IPS-20b (cell line): ENCODE data around the gene GRIN3A.

ENCODE experiments used
- H3K27ac ChIP-seq: one replicate; pipeline ENCODE4 v1.5.1; 2013; ENCODE audit warnings: low read length
- H3K27me3 ChIP-seq: 2 replicates; pipeline ENCODE4 v1.6.1; 2013; ENCODE audit warnings: mild to moderate bottlenecking, low read length, inconsistent platforms; ENCODE audit not compliant: insufficient read depth
- H3K36me3 ChIP-seq: 2 replicates; pipeline ENCODE4 v1.6.1; 2013; ENCODE audit warnings: low read depth, mild to moderate bottlenecking, inconsistent platforms, low read length, moderate library complexity; ENCODE audit not compliant: insufficient read depth
- H3K4me1 ChIP-seq: 2 replicates; pipeline ENCODE4 v1.6.1; 2013; ENCODE audit warnings: mild to moderate bottlenecking, control low read depth, inconsistent platforms, low read length, moderate library complexity; ENCODE audit not compliant: insufficient read depth
- H3K4me3 ChIP-seq: 2 replicates; pipeline ENCODE4 v1.5.1; 2013; ENCODE audit warnings: mild to moderate bottlenecking, low read length, inconsistent platforms
- H3K9ac ChIP-seq: 2 replicates; pipeline ENCODE4 v1.6.1; 2013; ENCODE audit warnings: low read depth, mild to moderate bottlenecking, inconsistent platforms, low read length, moderate library complexity
- H3K9me3 ChIP-seq: 2 replicates; pipeline ENCODE4 v1.6.1; 2013; ENCODE audit warnings: mild to moderate bottlenecking, low read depth, low read length, inconsistent platforms; ENCODE audit not compliant: insufficient read depth

The GRIN3A gene

GRCh38 chr9:101629636-101630035, 108.8 kb downstream of the GRIN3A start:
- H3K4me3 ChIP-seq = no peak overlapping the region

GRCh38 chr9:101628173-101628572, 110.3 kb downstream of the GRIN3A start:
- no peaks in the 10 kb centered on the region for H3K4me1 ChIP-seq

More at GRCh38 chr9:101629636-101630035, 108.8 kb downstream of the GRIN3A start:
- no peaks in the 10 kb centered on the region for H3K36me3 ChIP-seq
- H3K9me3 ChIP-seq = no peaks in the 10 kb centered on the region
- H3K4me1 ChIP-seq = no peaks in the 10 kb centered on the region
- H3K9ac ChIP-seq = no peak overlapping the region
- no peaks in the 10 kb centered on the region for H3K27me3 ChIP-seq
- H3K27ac ChIP-seq = no peak overlapping the region

GRCh38 chr9:101626295-101626694, 112.2 kb downstream of the GRIN3A start:
- Histone ChIP-seq H3K9ac (no peak overlapping the region), H3K4me3 (no peak overlapping the region), H3K27me3 (no peaks in the 10 kb centered on the region), H3K4me1 (no peaks in the 10 kb centered on the region), H3K9me3 (no peaks in the 10 kb centered on the region), H3K36me3 (no peaks in the 10 kb centered on the region), H3K27ac (no peak overlapping the region)

More at GRCh38 chr9:101628173-101628572, 110.3 kb downstream of the GRIN3A start:
- no peaks in the 10 kb centered on the region for H3K27me3 ChIP-seq
- no peak overlapping the region for H3K27ac ChIP-seq
- no peak overlapping the region for H3K4me3 ChIP-seq
- no peak overlapping the region for H3K9ac ChIP-seq
- no peaks in the 10 kb centered on the region for H3K9me3 ChIP-seq
- H3K36me3 ChIP-seq = no peaks in the 10 kb centered on the region

GRCh38 chr9:101625876-101626275, 112.6 kb downstream of the GRIN3A start:
- no peak overlapping the region for H3K4me3 ChIP-seq
- no peaks in the 10 kb centered on the region for H3K36me3 ChIP-seq
- no peak overlapping the region for H3K27ac ChIP-seq
- H3K4me1 ChIP-seq = no peaks in the 10 kb centered on the region
- no peaks in the 10 kb centered on the region for H3K9me3 ChIP-seq
- no peak overlapping the region for H3K9ac ChIP-seq
- no peaks in the 10 kb centered on the region for H3K27me3 ChIP-seq

- no peaks in the 10 kb centered on the region for H3K27me3 ChIP-seq
- no peaks in the 10 kb centered on the region for H3K4me1 ChIP-seq
- no peak overlapping the region for H3K27ac ChIP-seq
- H3K9ac ChIP-seq = no peak overlapping the region
- H3K4me3 ChIP-seq = no peak overlapping the region
- no peaks in the 10 kb centered on the region for H3K36me3 ChIP-seq
- no peaks in the 10 kb centered on the region for H3K9me3 ChIP-seq
Observed at GRCh38 chr9:101620452-101620851, 118.0 kb downstream of the GRIN3A start.

- H3K9me3 ChIP-seq = no peaks in the 10 kb centered on the region
- H3K36me3 ChIP-seq = no peaks in the 10 kb centered on the region
- no peak overlapping the region for H3K4me3 ChIP-seq
- H3K27ac ChIP-seq = no peak overlapping the region
- no peaks in the 10 kb centered on the region for H3K27me3 ChIP-seq
- H3K4me1 ChIP-seq = no peaks in the 10 kb centered on the region
- H3K9ac ChIP-seq = no peak overlapping the region
Observed at GRCh38 chr9:101618698-101619097, 119.7 kb downstream of the GRIN3A start.

- H3K9ac ChIP-seq = no peak overlapping the region
- H3K4me3 ChIP-seq = no peak overlapping the region
- H3K9me3 ChIP-seq = no peaks in the 10 kb centered on the region
- H3K27me3 ChIP-seq = no peaks in the 10 kb centered on the region
- H3K4me1 ChIP-seq = no peaks in the 10 kb centered on the region
- H3K27ac ChIP-seq = no peak overlapping the region
- H3K36me3 ChIP-seq = no peaks in the 10 kb centered on the region
Observed at GRCh38 chr9:101605547-101605946, 132.9 kb downstream of the GRIN3A start.

- no peaks in the 10 kb centered on the region for H3K9me3 ChIP-seq
- no peaks in the 10 kb centered on the region for H3K4me1 ChIP-seq
- no peaks in the 10 kb centered on the region for H3K36me3 ChIP-seq
- no peak overlapping the region for H3K27ac ChIP-seq
- H3K4me3 ChIP-seq = no peak overlapping the region
- H3K27me3 ChIP-seq = no peaks in the 10 kb centered on the region
- no peak overlapping the region for H3K9ac ChIP-seq
Observed at GRCh38 chr9:101604296-101604695, 134.2 kb downstream of the GRIN3A start.

- no peak overlapping the region for H3K9ac ChIP-seq
- H3K4me1 ChIP-seq = no peaks in the 10 kb centered on the region
- H3K9me3 ChIP-seq = no peaks in the 10 kb centered on the region
- H3K4me3 ChIP-seq = no peak overlapping the region
- no peaks in the 10 kb centered on the region for H3K36me3 ChIP-seq
- no peaks in the 10 kb centered on the region for H3K27me3 ChIP-seq
- H3K27ac ChIP-seq = no peak overlapping the region
Observed at GRCh38 chr9:101601904-101602765, 136.3 kb downstream of the GRIN3A start.

- H3K36me3 ChIP-seq = no peaks in the 10 kb centered on the region
- H3K9me3 ChIP-seq = no peaks in the 10 kb centered on the region
- H3K9ac ChIP-seq = no peak within 1 kb of the TSS
- no peak within 1 kb of the TSS for H3K27ac ChIP-seq
- H3K27me3 ChIP-seq = no peaks in the 10 kb centered on the region
- 0 out of 2 replicates have a peak, but pooled peaks cover 3% of the 10 kb centered on the region for H3K4me1 ChIP-seq
- H3K4me3 ChIP-seq = no peak within 1 kb of the TSS
Observed at GRCh38 chr9:101594796-101595195, 143.7 kb downstream of the GRIN3A start, which contains the start of gene PPP3R2. Gene PPP3R2, minus strand, starts transcription at chr9:101594969. Its CDS starts 48 bp downstream, at chr9:101594921.

GRCh38 chr9:101593345-101593744, 145.1 kb downstream of the GRIN3A start:
- Histone ChIP-seq H3K4me1 (0 out of 2 replicates have a peak, but pooled peaks cover 3% of the 10 kb centered on the region), H3K27me3 (no peaks in the 10 kb centered on the region)

GRCh38 chr9:101592788-101593187, 145.7 kb downstream of the GRIN3A start:
- H3K9me3 ChIP-seq = no peaks in the 10 kb centered on the region
- H3K36me3 ChIP-seq = no peaks in the 10 kb centered on the region
- 0 out of 2 replicates have a peak, but pooled peaks cover 3% of the 10 kb centered on the region for H3K4me1 ChIP-seq
- no peak overlapping the region for H3K9ac ChIP-seq
- no peaks in the 10 kb centered on the region for H3K27me3 ChIP-seq
- no peak overlapping the region for H3K27ac ChIP-seq
- no peak overlapping the region for H3K4me3 ChIP-seq

More at GRCh38 chr9:101593345-101593744, 145.1 kb downstream of the GRIN3A start:
- Histone ChIP-seq H3K9ac (no peak overlapping the region), H3K9me3 (no peaks in the 10 kb centered on the region), H3K27ac (no peak overlapping the region), H3K4me3 (no peak overlapping the region), H3K36me3 (no peaks in the 10 kb centered on the region)
